ENCODE results near the gene EML5. TPM values are rescaled to one million over a fixed set of nuclear protein-coding genes. Genes with fewer than 3 reads are reported as not detected.

EML5 gene
- total RNA-seq, 1 experiment from 2014 or later = 1.8 TPM

GRCh38 chr14:88695870-88696269 is 96.9 kb downstream of the EML5 start:
- Histone ChIP-seq H3K9ac (ENCODE audit: low read length) (no peak overlapping the region), H3K9me3 (ENCODE audit: control insufficient read depth in 1 of 2, insufficient read depth in 1 of 2, low read depth in 1 of 2, low read length in 2 of 2) (no peaks in the 10 kb centered on the region), H2AFZ (ENCODE audit: low read depth, low read length, poor library complexity, severe bottlenecking) (no peak overlapping the region), H3K4me3 (replicated peaks in 1 of 2; ENCODE audit: low read depth in 1 of 2, low read length in 2 of 2) (no peak overlapping the region), H3K27ac (ENCODE audit: low read depth, low read length) (no peak overlapping the region), H3K9me2 (ENCODE audit: insufficient read depth) (no peaks in the 10 kb centered on the region), H3K36me3 (ENCODE audit: control insufficient read depth in 1 of 2, insufficient read depth in 2 of 2, low read length in 2 of 2) (no peaks in the 10 kb centered on the region), H3K4me2 (ENCODE audit: low read length) (no peak overlapping the region), H3K4me1 (ENCODE audit: control insufficient read depth in 1 of 2, insufficient read depth in 2 of 2, low read length in 2 of 2) (peaks cover 0 to 10% of the 10 kb centered on the region in 2 experiments; a peak in 2 of 4 replicates), H3K27me3 (ENCODE audit: insufficient read depth, low read length) (no peaks in the 10 kb centered on the region), H3K79me2 (ENCODE audit: insufficient read depth, low read length) (no peaks in the 10 kb centered on the region), H4K20me1 (ENCODE audit: insufficient read depth) (no peaks in the 10 kb centered on the region)
- BruUV-seq (replicated peaks) = no TSS peak
- ChIA-PET POLR2A (no interaction called here), CTCF (no interaction called here), RAD21 (ENCODE audit: low non-redundant PET in 1 of 2, low total read pairs in 2 of 2, uncharacterized antibody in 2 of 2, unreplicated experiment in 2 of 2) (no interaction called here)
- DNase-seq (ENCODE audit: low read depth, low spot score) (no peak), ATAC-seq (no peak)
- intact Hi-C loops (cut with micrococcal nuclease) = no loop called here
- TF ChIP-seq POLR2A (IDR thresholded peaks at IDR 0.05; ENCODE audit: borderline replicate concordance, extremely low read depth, insufficient read depth, insufficient read length) = no peak
- no peak for TF ChIP-seq EZH2 (IDR thresholded peaks at IDR 0.05)
- no peak for TF ChIP-seq SRF (IDR thresholded peaks at IDR 0.05; ENCODE audit: low read depth)
- TF ChIP-seq RAD21 (IDR thresholded peaks at IDR 0.05; ENCODE audit: low read depth) = no peak
- TF ChIP-seq EGR1 (IDR thresholded peaks at IDR 0.05; ENCODE audit: low read depth) = no peak
- TF ChIP-seq ZFX (IDR thresholded peaks at IDR 0.05) = no peak
- TF ChIP-seq TCF7L2 (IDR thresholded peaks at IDR 0.05; ENCODE audit: borderline replicate concordance, extremely low read depth, insufficient read depth, insufficient read length) = no peak
- no peak for TF ChIP-seq EZH2phosphoT487 (IDR thresholded peaks at IDR 0.05; ENCODE audit: borderline replicate concordance)
- TF ChIP-seq CBX3 (IDR thresholded peaks at IDR 0.05; ENCODE audit: low read depth) = no peak
- TF ChIP-seq ELF1 (IDR thresholded peaks at IDR 0.05; ENCODE audit: borderline replicate concordance, low read depth) = no peak
- TF ChIP-seq FOSL1 (IDR thresholded peaks at IDR 0.05; ENCODE audit: low read depth) = no peak
- no peak for TF ChIP-seq SIN3A (IDR thresholded peaks at IDR 0.05; ENCODE audit: low read depth)
- TF ChIP-seq CTCF (IDR thresholded peaks at IDR 0.05 in 2 of 3, conservative IDR thresholded peaks at IDR 0.05 in 1 of 3; ENCODE audit: borderline replicate concordance in 1 of 3, insufficient read depth in 1 of 3, low read depth in 2 of 3, low read length in 2 of 3) = no peak
- no peak for TF ChIP-seq SP1 (IDR thresholded peaks at IDR 0.05; ENCODE audit: low read depth)
- no peak for TF ChIP-seq ZNF274 (IDR thresholded peaks at IDR 0.05; ENCODE audit: low read depth, low read length)
- no peak for TF ChIP-seq JUND (IDR thresholded peaks at IDR 0.05)
- no peak for TF ChIP-seq POLR2AphosphoS5 (IDR thresholded peaks at IDR 0.05; ENCODE audit: low read depth, low read length)
- TF ChIP-seq ATF3 (IDR thresholded peaks at IDR 0.05) = no peak
